A549 treated with CORT108297 at 1 μM for 4 hours (cell line): ENCODE results near the gene INTS15. TPM values are rescaled to one million over a fixed set of nuclear protein-coding genes. Genes with fewer than 3 reads are reported as not detected.

Experiments used
- total RNA-seq: library from RNA; stranded (reverse); fragments of 200-300 nt; extraction: Qiagen RNA extraction; gene quantifications from 5 replicates; pipeline ENCODE4 v1.2.3, GENCODE V29; 2022

Gene INTS15
- total RNA-seq: 23.5 to 28.0 TPM (median 26.3 TPM) in 5 replicates

GRCh38 chr7:6589829-6590644 is at the start of gene INTS15:
INTS15 (plus strand) TSS chr7:6590021; CDS start chr7:6590284, 263 bp downstream.

GRCh38 chr7:6551016-6551511 is 38.8 kb upstream of the INTS15 start, which contains the start of gene GRID2IP:
GRID2IP (minus strand) TSS chr7:6551461; CDS start chr7:6551436, 25 bp downstream.

GRCh38 chr7:6577369-6578113 is 12.3 kb upstream of the INTS15 start, which contains the start of gene ZDHHC4:
ZDHHC4 (plus strand) TSS chr7:6577454; CDS start chr7:6580562, 3,108 bp downstream.

GRCh38 chr7:6614953-6615722 is 25.3 kb downstream of the INTS15 start, which contains the start of gene ZNF853:
ZNF853 (plus strand) TSS chr7:6615610; CDS start chr7:6616175, 565 bp downstream.

GRCh38 chr7:6636741-6637543 is 47.1 kb downstream of the INTS15 start, which contains the start of gene ZNF316:
ZNF316 (plus strand) TSS chr7:6637318; CDS start chr7:6642410, 5,092 bp downstream.

Other genes with a start within 250 kb of the INTS15 start
- 13.1 to 16.1 TPM (median 13.9 TPM) in 5 replicates for gene FAM220A, start 241.1 kb upstream of the INTS15 start, total RNA-seq
- 284 to 387 TPM (median 374 TPM) in 5 replicates for gene RAC1, start 215.5 kb upstream of the INTS15 start, total RNA-seq
- 22.1 to 27.5 TPM (median 26.5 TPM) in 5 replicates for gene DAGLB, start 142.1 kb upstream of the INTS15 start, total RNA-seq
- gene KDELR2, start 105.9 kb upstream of the INTS15 start, total RNA-seq: 131 to 145 TPM (median 140 TPM) in 5 replicates
- gene GRID2IP, start 38.6 kb upstream of the INTS15 start, total RNA-seq: 0.02 TPM in 1 of 5 replicates, not detected in the others
- 43.7 to 53.1 TPM (median 48.6 TPM) in 5 replicates for gene ZDHHC4, start 12.6 kb upstream of the INTS15 start, total RNA-seq
- gene ZNF853, start 25.6 kb downstream of the INTS15 start, total RNA-seq: 1.8 to 2.9 TPM (median 2.2 TPM) in 5 replicates
- gene ZNF316, start 47.3 kb downstream of the INTS15 start, total RNA-seq: 8.4 to 15.0 TPM (median 13.6 TPM) in 5 replicates
- 8.8 to 12.2 TPM (median 9.4 TPM) in 5 replicates for gene ZNF12, start 116.9 kb downstream of the INTS15 start, total RNA-seq
- 0.04 to 0.10 TPM (median 0.07 TPM) in 5 replicates for gene RSPH10B2, start 164.1 kb downstream of the INTS15 start, total RNA-seq
- gene CCZ1B, start 236.3 kb downstream of the INTS15 start, total RNA-seq: 20.6 to 35.4 TPM (median 23.8 TPM) in 5 replicates